Gastrocnemius medialis (tissue), 4 donors: ENCODE measurements around the gene GPR180. TPM values are rescaled to one million over a fixed set of nuclear protein-coding genes. Genes with fewer than 3 reads are reported as not detected.

Experiments used
- ATAC-seq, 2 donors: fragments of 150-250 bp; one replicate each; pipeline ENCODE4 v1.9.1; 2016
- DNase-seq, 2 donors: peaks; one replicate each; pipeline ENCODE4 v3.0.0-alpha.2; 2019
- H3K27ac ChIP-seq, 4 donors: fragments of 200-600 bp; sonication (generic); 1 replicate in 1 of 4; 2 replicates in 3 of 4; pipeline ENCODE4 v1.5.1; 2016 to 2018; ENCODE audit warnings: mild to moderate bottlenecking in 2 of 4, moderate library complexity in 1 of 4
- H3K27me3 ChIP-seq, 3 donors: fragments of 200-600 bp; sonication (generic) in 2 of 3; 1 replicate in 1 of 3; 2 replicates in 2 of 3; pipeline versions ENCODE4 v1.5.1 to v1.6.0; 2016 to 2019; ENCODE audit warnings: mild to moderate bottlenecking in 1 of 3, moderate library complexity in 1 of 3
- H3K36me3 ChIP-seq, 2 donors: fragments of 200-600 bp; sonication (generic) in 1 of 2; one replicate each; pipeline ENCODE4 v1.5.1; 2017 to 2018
- H3K4me1 ChIP-seq, 2 donors: fragments of 200-600 bp; sonication (generic) in 1 of 2; one replicate each; pipeline ENCODE4 v1.5.1; 2016 to 2017; ENCODE audit warnings: mild to moderate bottlenecking in 2 of 2
- H3K4me3 ChIP-seq, 4 donors: fragments of 200-600 bp; sonication (generic) in 3 of 4; 1 replicate in 1 of 4; 2 replicates in 3 of 4; pipeline ENCODE4 v1.5.1; 2016 to 2019; ENCODE audit warnings: mild to moderate bottlenecking in 2 of 4
- H3K9me3 ChIP-seq, 3 donors: fragments of 200-600 bp; sonication (generic) in 2 of 3; 1 replicate in 1 of 3; 2 replicates in 2 of 3; pipeline ENCODE4 v1.5.1; 2016 to 2019
- POLR2A ChIP-seq, 2 donors: fragments of 450-650 bp; IDR thresholded peaks; one replicate each; pipeline ENCODE4 v1.6.1; 2017; ENCODE audit warnings: antibody characterized with exemption in 2 of 2, mild to moderate bottlenecking in 2 of 2, moderate library complexity in 2 of 2
- in situ Hi-C, 4 donors: fragments of 200-750 bp; cut with MboI; loops; one replicate each; pipeline versions ENCODE4 v1.15.0 to v1.8.0; 2017; ENCODE audit warnings: low sequenced_read_pairs in 4 of 4
- intact Hi-C: fragments of 100-400 bp; cut with DNase I; formaldehyde crosslinking; loops from one replicate; pipeline ENCODE4 v1.15.1; 2023; ENCODE audit warnings: low total_unique reads
- total RNA-seq, 4 donors: library from RNA; depleted of rRNA; stranded (reverse); fragments of >200 nt; gene quantifications; one replicate each; pipeline versions ENCODE4 v1.1.0 to v1.2.3, GENCODE V29; 2016
- TF ChIP-seq, protein P1 (sequence below), 5 experiments: fragments of 450-650 bp in 3 of 5; fragments of 200-600 bp in 2 of 5; sonication (generic) in 2 of 5; IDR thresholded peaks in 4 of 5; conservative IDR thresholded peaks in 1 of 5; 1 replicate in 4 of 5; 2 replicates in 1 of 5; pipeline ENCODE4 v1.5.1; 2016 to 2019; ENCODE audit warnings: antibody characterized with exemption in 5 of 5, mild to moderate bottlenecking in 3 of 5, moderate library complexity in 3 of 5

GPR180 gene
- total RNA-seq, 4 donors from 2014 or later: 3.2 to 4.8 (median 4.1) TPM

DNA sequence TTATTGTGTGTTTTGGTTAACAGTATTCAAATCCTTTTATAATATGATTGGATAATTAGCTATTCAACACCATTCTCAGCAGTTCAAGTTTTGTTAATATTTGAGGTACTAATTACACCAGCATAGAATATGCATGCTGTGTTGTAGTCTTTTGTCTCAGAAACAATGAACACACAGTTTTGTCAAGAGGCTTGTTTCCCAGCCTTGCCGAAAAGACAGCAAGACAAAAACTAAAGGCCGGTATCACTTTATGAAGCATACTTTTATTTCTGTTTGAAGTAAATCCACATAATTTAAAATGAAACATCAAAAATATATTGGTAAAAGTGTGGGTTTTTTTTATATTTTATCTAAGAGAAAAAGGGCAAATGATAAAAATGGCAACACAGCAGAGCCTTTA, 7.5 kb downstream of the GPR180 start:
- DNase-seq (no peak), ATAC-seq (no peak)
- H3K4me1 ChIP-seq: no peaks in the 10 kb centered on the region
- no peaks in the 10 kb centered on the region for H3K27me3 ChIP-seq
- TF ChIP-seq, protein P1, sequence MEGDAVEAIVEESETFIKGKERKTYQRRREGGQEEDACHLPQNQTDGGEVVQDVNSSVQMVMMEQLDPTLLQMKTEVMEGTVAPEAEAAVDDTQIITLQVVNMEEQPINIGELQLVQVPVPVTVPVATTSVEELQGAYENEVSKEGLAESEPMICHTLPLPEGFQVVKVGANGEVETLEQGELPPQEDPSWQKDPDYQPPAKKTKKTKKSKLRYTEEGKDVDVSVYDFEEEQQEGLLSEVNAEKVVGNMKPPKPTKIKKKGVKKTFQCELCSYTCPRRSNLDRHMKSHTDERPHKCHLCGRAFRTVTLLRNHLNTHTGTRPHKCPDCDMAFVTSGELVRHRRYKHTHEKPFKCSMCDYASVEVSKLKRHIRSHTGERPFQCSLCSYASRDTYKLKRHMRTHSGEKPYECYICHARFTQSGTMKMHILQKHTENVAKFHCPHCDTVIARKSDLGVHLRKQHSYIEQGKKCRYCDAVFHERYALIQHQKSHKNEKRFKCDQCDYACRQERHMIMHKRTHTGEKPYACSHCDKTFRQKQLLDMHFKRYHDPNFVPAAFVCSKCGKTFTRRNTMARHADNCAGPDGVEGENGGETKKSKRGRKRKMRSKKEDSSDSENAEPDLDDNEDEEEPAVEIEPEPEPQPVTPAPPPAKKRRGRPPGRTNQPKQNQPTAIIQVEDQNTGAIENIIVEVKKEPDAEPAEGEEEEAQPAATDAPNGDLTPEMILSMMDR (IDR thresholded peaks at IDR 0.05 in 4 of 5, conservative IDR thresholded peaks at IDR 0.05 in 1 of 5): no peak
- TF ChIP-seq POLR2A (IDR thresholded peaks at IDR 0.05): no peak
- H3K27ac ChIP-seq: no peak overlapping the region
- no peak overlapping the region for H3K4me3 ChIP-seq
- intact Hi-C loops (no loop called here), in situ Hi-C loops (no loop called here)
- H3K9me3 ChIP-seq: no peaks in the 10 kb centered on the region
- H3K36me3 ChIP-seq: no peaks in the 10 kb centered on the region

DNA sequence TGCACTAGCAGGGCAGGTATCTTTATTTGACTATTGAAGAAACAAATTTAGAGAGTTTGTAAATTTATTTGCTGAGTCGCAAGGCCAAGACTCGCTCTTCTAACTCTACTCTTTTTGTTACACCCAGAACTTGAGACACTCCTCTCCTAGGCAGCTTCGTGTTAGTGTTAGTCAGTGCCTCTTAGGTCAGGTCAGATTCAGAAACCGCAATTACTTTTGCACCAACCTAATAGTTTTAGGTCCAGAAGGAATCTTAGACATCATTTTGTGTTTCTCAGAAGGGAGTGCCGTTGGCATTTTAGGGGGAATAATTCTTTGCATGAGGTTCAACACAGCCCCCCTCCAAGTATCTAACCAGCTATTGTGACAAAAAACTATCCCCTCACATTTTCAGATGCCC, 8.8 kb downstream of the GPR180 start:
- in situ Hi-C loops: loop anchor here in 1 of 4 donors (10.0 kb wide), 1 partner anchor 176 kb away; no protein-coding TSS in a partner anchor
- H3K36me3 ChIP-seq: no peaks in the 10 kb centered on the region
- no peaks in the 10 kb centered on the region for H3K27me3 ChIP-seq
- no peaks in the 10 kb centered on the region for H3K9me3 ChIP-seq
- no peak for TF ChIP-seq POLR2A (IDR thresholded peaks at IDR 0.05)
- TF ChIP-seq, protein P1 (IDR thresholded peaks at IDR 0.05 in 4 of 5, conservative IDR thresholded peaks at IDR 0.05 in 1 of 5): no peak
- H3K4me3 ChIP-seq: no peak overlapping the region
- no peaks in the 10 kb centered on the region for H3K4me1 ChIP-seq
- ATAC-seq (no peak), DNase-seq (no peak)
- H3K27ac ChIP-seq: no peak overlapping the region
- intact Hi-C loops: no loop called here

DNA sequence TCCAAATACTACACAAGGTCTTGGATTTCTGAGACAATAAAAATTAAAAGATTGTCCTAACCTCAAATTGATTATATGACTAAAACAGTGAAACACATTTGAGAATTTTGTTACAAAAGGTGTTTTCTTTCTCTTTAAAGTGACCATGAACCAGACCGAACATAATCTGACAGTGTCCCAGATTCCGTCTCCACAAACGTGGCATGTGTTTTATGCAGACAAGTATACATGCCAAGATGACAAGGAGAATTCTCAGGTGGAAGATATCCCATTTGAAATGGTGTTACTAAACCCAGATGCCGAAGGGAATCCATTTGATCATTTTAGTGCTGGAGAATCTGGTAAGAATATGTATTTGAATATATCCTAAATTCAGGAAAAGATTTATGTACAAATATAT, 10.4 kb downstream of the GPR180 start:
- Histone ChIP-seq H3K27ac (no peak overlapping the region), H3K9me3 (no peaks in the 10 kb centered on the region), H3K4me1 (no peaks in the 10 kb centered on the region), H3K27me3 (no peaks in the 10 kb centered on the region), H3K4me3 (no peak overlapping the region), H3K36me3 (no peaks in the 10 kb centered on the region)
- TF ChIP-seq POLR2A (IDR thresholded peaks at IDR 0.05): no peak
- TF ChIP-seq, protein P1 (IDR thresholded peaks at IDR 0.05 in 4 of 5, conservative IDR thresholded peaks at IDR 0.05 in 1 of 5): no peak
- DNase-seq (no peak), ATAC-seq (no peak)
- in situ Hi-C loops (loop anchor here in 1 of 4 donors (10.0 kb wide), 1 partner anchor 177 kb away; no protein-coding TSS in a partner anchor), intact Hi-C loops (no loop called here)

DNA sequence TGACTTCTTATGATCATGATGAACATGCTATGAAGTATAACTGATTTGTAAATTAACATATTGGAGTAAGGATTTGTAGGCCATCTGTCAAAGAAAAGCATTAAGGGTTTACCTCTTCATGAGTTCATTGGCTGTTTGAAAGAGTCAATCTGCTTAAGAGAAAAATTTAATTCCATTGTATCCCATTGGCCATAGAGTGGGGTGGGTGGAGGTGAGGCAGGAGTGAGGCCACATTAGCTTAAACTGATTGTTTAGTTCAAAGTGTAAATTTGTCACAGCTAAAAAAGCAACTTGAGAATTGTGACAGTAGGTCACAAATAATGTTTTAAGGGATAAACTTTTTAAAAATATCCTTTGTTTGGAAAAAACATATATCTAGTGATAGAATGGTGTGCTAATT, 11.4 kb downstream of the GPR180 start:
- intact Hi-C loops: no loop called here
- in situ Hi-C loops: loop anchor here in 1 of 4 donors (10.0 kb wide), 1 partner anchor 178 kb away; no protein-coding TSS in a partner anchor
- ATAC-seq: no peak

More for the DNA sequence above, 11.4 kb downstream of the GPR180 start:
- Histone ChIP-seq H3K9me3 (no peaks in the 10 kb centered on the region), H3K27ac (no peak overlapping the region), H3K4me1 (no peaks in the 10 kb centered on the region), H3K27me3 (no peaks in the 10 kb centered on the region), H3K36me3 (no peaks in the 10 kb centered on the region), H3K4me3 (no peak overlapping the region)
- DNase-seq: no peak
- TF ChIP-seq POLR2A (IDR thresholded peaks at IDR 0.05): no peak
- TF ChIP-seq, protein P1 (IDR thresholded peaks at IDR 0.05 in 4 of 5, conservative IDR thresholded peaks at IDR 0.05 in 1 of 5): no peak
